Gastroesophageal sphincter (tissue), 4 donors: ENCODE measurements around the gene PYCR2. TPM values are rescaled to one million over a fixed set of nuclear protein-coding genes. Genes with fewer than 3 reads are reported as not detected.

Experiments
- ATAC-seq: fragments of 150-250 bp; one replicate; pipeline ENCODE4 v1.9.1; 2016; ENCODE audit warnings: mild to moderate bottlenecking, moderate library complexity
- H3K27ac ChIP-seq, 4 donors: fragments of 200-600 bp; sonication (generic) in 3 of 4; 1 replicate in 3 of 4; 2 replicates in 1 of 4; pipeline ENCODE4 v1.5.1; 2016 to 2019
- H3K27me3 ChIP-seq: fragments of 200-600 bp; sonication (generic); one replicate; pipeline ENCODE4 v1.5.1; 2019
- H3K36me3 ChIP-seq, 2 donors: fragments of 200-600 bp; sonication (generic); one replicate each; pipeline ENCODE4 v1.5.1; 2019; ENCODE audit warnings: control low read depth in 1 of 2
- H3K4me1 ChIP-seq, 3 donors: fragments of 200-600 bp; sonication (generic); 1 replicate in 2 of 3; 2 replicates in 1 of 3; pipeline ENCODE4 v1.5.1; 2016 to 2019; ENCODE audit warnings: control low read depth in 2 of 3
- H3K4me3 ChIP-seq, 2 donors: fragments of 200-600 bp; sonication (generic); one replicate each; pipeline ENCODE4 v1.5.1; 2019; ENCODE audit warnings: mild to moderate bottlenecking in 1 of 2, moderate library complexity in 1 of 2
- H3K9me3 ChIP-seq, 3 donors: fragments of 200-600 bp; sonication (generic); one replicate each; pipeline ENCODE4 v1.5.1; 2017 to 2019; ENCODE audit warnings: control low read depth in 2 of 3
- CTCF ChIP-seq, 4 experiments: fragments of 200-600 bp in 2 of 4; fragments of 450-650 bp in 2 of 4; sonication (generic) in 1 of 4; IDR thresholded peaks; one replicate each; pipeline ENCODE4 v1.5.1; 2017 to 2019; ENCODE audit warnings: antibody characterized with exemption in 4 of 4, mild to moderate bottlenecking in 2 of 4, moderate library complexity in 2 of 4
- EP300 ChIP-seq: sonication (generic); formaldehyde crosslinking; IDR thresholded peaks from one replicate; pipeline ENCODE4 v1.6.1; 2017; ENCODE audit warnings: antibody characterized with exemption, mild to moderate bottlenecking
- POLR2A ChIP-seq, 2 donors: fragments of 450-650 bp; IDR thresholded peaks; one replicate each; pipeline ENCODE4 v1.6.1; 2017; ENCODE audit warnings: antibody characterized with exemption in 2 of 2, mild to moderate bottlenecking in 2 of 2, moderate library complexity in 1 of 2
- POLR2AphosphoS5 ChIP-seq: sonication (generic); formaldehyde crosslinking; IDR thresholded peaks from one replicate; pipeline ENCODE4 v1.6.1; 2017; ENCODE audit warnings: antibody characterized with exemption
- WGBS, 2 donors: methylation state at CpG; one replicate each; pipeline ENCODE4 v1.1.5; 2018; ENCODE audit warnings: low coverage in 1 of 2; 5-methylcytosine and 5-hydroxymethylcytosine counted together
- total RNA-seq, 4 donors: library from RNA; depleted of rRNA; stranded (reverse); fragments of >200 nt; gene quantifications; one replicate each; pipeline ENCODE4 v1.1.0, GENCODE V29; 2016

Gene PYCR2
- total RNA-seq, 4 donors from 2014 or later = 43.6 to 65.5 (median 50.6) TPM

GRCh38 chr1:225954753-225955152 lies 30.7 kb upstream of the PYCR2 start:
- Histone ChIP-seq H3K27ac (no peak overlapping the region), H3K4me3 (no peak overlapping the region), H3K9me3 (no peaks in the 10 kb centered on the region), H3K4me1 (no peaks in the 10 kb centered on the region), H3K36me3 (no peaks in the 10 kb centered on the region), H3K27me3 (peaks cover 15% of the 10 kb centered on the region)
- TF ChIP-seq CTCF (IDR thresholded peaks at IDR 0.05) = no peak
- TF ChIP-seq POLR2A (IDR thresholded peaks at IDR 0.05) = no peak
- no peak for TF ChIP-seq POLR2AphosphoS5
- TF ChIP-seq EP300 = no peak
- no peak for ATAC-seq
- 50 to 88% methylated on average over 1 of the region's 1 CpG for WGBS, 2 donors

- no peaks in the 10 kb centered on the region for H3K36me3 ChIP-seq
- H3K27me3 ChIP-seq = peaks cover 26% of the 10 kb centered on the region
- H3K9me3 ChIP-seq = no peaks in the 10 kb centered on the region
- H3K4me3 ChIP-seq = no peak overlapping the region
- H3K4me1 ChIP-seq = no peaks in the 10 kb centered on the region
- ATAC-seq = no peak
- no peak overlapping the region for H3K27ac ChIP-seq
- 86 to 93% methylated on average over 4 of the region's 4 CpGs for WGBS, 2 donors
- TF ChIP-seq POLR2AphosphoS5 = no peak
- no peak for TF ChIP-seq EP300
- no peak for TF ChIP-seq POLR2A (IDR thresholded peaks at IDR 0.05)
- TF ChIP-seq CTCF (IDR thresholded peaks at IDR 0.05) = no peak
These were observed 29.3 kb upstream of the PYCR2 start for GRCh38 chr1:225953315-225953714.

GRCh38 chr1:225950905-225951497 lies 27.0 kb upstream of the PYCR2 start:
- Histone ChIP-seq H3K4me1 (no peaks in the 10 kb centered on the region), H3K27ac (no peak overlapping the region)
- WGBS, 2 donors = 52 to 57% methylated on average over 1 to 9 of the region's 9 CpGs

GRCh38 chr1:225949041-225949440 lies 25.0 kb upstream of the PYCR2 start:
- 64 to 65% methylated on average over 6 of the region's 6 CpGs for WGBS, 2 donors
- H3K4me3 ChIP-seq = no peak overlapping the region
- no peak overlapping the region for H3K27ac ChIP-seq
- TF ChIP-seq CTCF (IDR thresholded peaks at IDR 0.05) (no peak), EP300 (no peak), POLR2A (IDR thresholded peaks at IDR 0.05) (no peak)
- no peaks in the 10 kb centered on the region for H3K9me3 ChIP-seq
- H3K4me1 ChIP-seq = no peaks in the 10 kb centered on the region
- H3K27me3 ChIP-seq = peaks cover 26% of the 10 kb centered on the region
- no peaks in the 10 kb centered on the region for H3K36me3 ChIP-seq
- ATAC-seq = no peak

More at GRCh38 chr1:225950905-225951497, 27.0 kb upstream of the PYCR2 start:
- ATAC-seq = no peak
- peaks cover 26% of the 10 kb centered on the region for H3K27me3 ChIP-seq
- no peak for TF ChIP-seq CTCF (IDR thresholded peaks at IDR 0.05)
- no peak overlapping the region for H3K4me3 ChIP-seq
- no peaks in the 10 kb centered on the region for H3K9me3 ChIP-seq
- no peaks in the 10 kb centered on the region for H3K36me3 ChIP-seq

- ATAC-seq = no peak
- H3K27me3 ChIP-seq = peaks cover 26% of the 10 kb centered on the region
- H3K4me1 ChIP-seq = peaks cover 0 to 2% (median 1%) of the 10 kb centered on the region in 3 donors
- TF ChIP-seq EP300 (no peak), CTCF (IDR thresholded peaks at IDR 0.05) (no peak)
- no peak overlapping the region for H3K4me3 ChIP-seq
- no peaks in the 10 kb centered on the region for H3K9me3 ChIP-seq
- WGBS, 2 donors = 96 to 97% methylated on average over 5 of the region's 5 CpGs
- no peaks in the 10 kb centered on the region for H3K36me3 ChIP-seq
- H3K27ac ChIP-seq = no peak overlapping the region
These were observed 22.8 kb upstream of the PYCR2 start for GRCh38 chr1:225946803-225947202.
